ENCODE data around the gene SLC7A8.

DNA sequence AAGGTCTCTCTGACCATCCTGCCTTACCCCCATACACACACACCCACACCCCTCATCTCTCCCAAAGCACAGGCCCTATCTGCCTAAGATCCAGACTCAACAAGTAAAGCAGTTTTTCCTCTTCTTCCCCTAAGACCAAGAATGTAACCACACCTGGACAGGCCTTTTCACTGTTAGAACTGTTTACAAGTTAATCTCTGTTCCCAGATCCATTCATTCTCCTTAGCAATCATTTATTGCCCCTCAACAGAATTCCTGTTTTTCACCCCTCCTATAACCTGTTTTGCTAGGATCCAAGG lies 76.8 kb downstream of the SLC7A8 start:
- TF ChIP-seq POLR2A (IDR thresholded peaks at IDR 0.05), result no peak
- TF ChIP-seq, protein P1, sequence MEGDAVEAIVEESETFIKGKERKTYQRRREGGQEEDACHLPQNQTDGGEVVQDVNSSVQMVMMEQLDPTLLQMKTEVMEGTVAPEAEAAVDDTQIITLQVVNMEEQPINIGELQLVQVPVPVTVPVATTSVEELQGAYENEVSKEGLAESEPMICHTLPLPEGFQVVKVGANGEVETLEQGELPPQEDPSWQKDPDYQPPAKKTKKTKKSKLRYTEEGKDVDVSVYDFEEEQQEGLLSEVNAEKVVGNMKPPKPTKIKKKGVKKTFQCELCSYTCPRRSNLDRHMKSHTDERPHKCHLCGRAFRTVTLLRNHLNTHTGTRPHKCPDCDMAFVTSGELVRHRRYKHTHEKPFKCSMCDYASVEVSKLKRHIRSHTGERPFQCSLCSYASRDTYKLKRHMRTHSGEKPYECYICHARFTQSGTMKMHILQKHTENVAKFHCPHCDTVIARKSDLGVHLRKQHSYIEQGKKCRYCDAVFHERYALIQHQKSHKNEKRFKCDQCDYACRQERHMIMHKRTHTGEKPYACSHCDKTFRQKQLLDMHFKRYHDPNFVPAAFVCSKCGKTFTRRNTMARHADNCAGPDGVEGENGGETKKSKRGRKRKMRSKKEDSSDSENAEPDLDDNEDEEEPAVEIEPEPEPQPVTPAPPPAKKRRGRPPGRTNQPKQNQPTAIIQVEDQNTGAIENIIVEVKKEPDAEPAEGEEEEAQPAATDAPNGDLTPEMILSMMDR (IDR thresholded peaks at IDR 0.05), result no peak
- no peak for TF ChIP-seq POLR2AphosphoS5 (IDR thresholded peaks at IDR 0.05)
